ENCODE results near the gene RNF215. TPM values are rescaled to one million over a fixed set of nuclear protein-coding genes. Genes with fewer than 3 reads are reported as not detected.

The RNF215 gene
- total and polyA plus RNA-seq, 10 of the 15 experiments (the other 5 are each of a cell fraction or from before 2014, with no cell fraction given) = 0.31 to 7.6 (median 3.0) TPM; not detected in 1

- TF ChIP-seq SKIL (IDR thresholded peaks at IDR 0.05; ENCODE audit: low read depth, poor library complexity, severe bottlenecking) (no peak), BHLHE40 (IDR thresholded peaks at IDR 0.05; ENCODE audit: borderline replicate concordance in 1 of 2, low read depth in 2 of 2, low read length in 1 of 2) (no peak), EZH2 (IDR thresholded peaks at IDR 0.05; ENCODE audit: borderline replicate concordance, control insufficient read depth, low read depth, low read length) (no peak), CHD1 (IDR thresholded peaks at IDR 0.05; ENCODE audit: low read depth, low read length) (no peak), PRDM15 (CRISPR knock-in tag; IDR thresholded peaks at IDR 0.05) (no peak), FOXM1 (IDR thresholded peaks at IDR 0.05; ENCODE audit: low read depth, low read length) (no peak), HCFC1 (IDR thresholded peaks at IDR 0.05; ENCODE audit: low read length) (no peak), RUNX3 (IDR thresholded peaks at IDR 0.05; ENCODE audit: low read length) (peak; percentile 2; the same call in 1 of the 2 replicates), IRF4 (IDR thresholded peaks at IDR 0.05; ENCODE audit: low read depth, low read length) (no peak), TAF1 (IDR thresholded peaks at IDR 0.05; ENCODE audit: borderline replicate concordance, low read depth, low read length) (no peak), CHD4 (IDR thresholded peaks at IDR 0.05) (no peak), NBN (IDR thresholded peaks at IDR 0.05) (no peak), CBX5 (IDR thresholded peaks at IDR 0.05; ENCODE audit: low read depth) (no peak), MTA3 (IDR thresholded peaks at IDR 0.05; ENCODE audit: borderline replicate concordance, low read length) (0 out of 2 replicates have a peak, but pooled peaks have one; percentile 58)
These were observed 37.5 kb upstream of the RNF215 start (continued) for GRCh38 chr22:30424534-30425326.

Data from GM12878 (cell line).